ENCODE data around the gene MICAL2.

The MICAL2 gene

DNA sequence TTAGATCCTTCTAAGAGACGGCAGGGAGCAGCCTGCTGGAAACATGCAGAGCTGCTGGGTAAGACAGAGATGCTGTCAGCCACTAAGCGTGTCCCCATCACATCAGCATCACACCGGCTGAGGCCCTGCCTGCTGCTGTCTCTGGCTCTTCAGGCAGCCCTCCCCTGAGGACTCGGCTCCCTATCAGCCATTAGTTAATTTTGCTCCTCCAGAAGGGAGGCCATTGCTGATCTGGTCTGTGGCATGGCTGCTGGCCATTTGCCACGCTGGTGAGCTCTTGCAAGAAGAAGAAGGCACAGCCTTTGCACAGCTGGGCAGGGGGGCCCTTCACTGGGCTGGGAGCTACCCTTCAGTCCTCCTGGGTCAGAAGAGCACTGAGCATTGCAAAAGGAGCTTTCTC is 135.8 kb downstream of the MICAL2 start:
- no peak for DNase-seq (ENCODE audit: low spot score)

DNA sequence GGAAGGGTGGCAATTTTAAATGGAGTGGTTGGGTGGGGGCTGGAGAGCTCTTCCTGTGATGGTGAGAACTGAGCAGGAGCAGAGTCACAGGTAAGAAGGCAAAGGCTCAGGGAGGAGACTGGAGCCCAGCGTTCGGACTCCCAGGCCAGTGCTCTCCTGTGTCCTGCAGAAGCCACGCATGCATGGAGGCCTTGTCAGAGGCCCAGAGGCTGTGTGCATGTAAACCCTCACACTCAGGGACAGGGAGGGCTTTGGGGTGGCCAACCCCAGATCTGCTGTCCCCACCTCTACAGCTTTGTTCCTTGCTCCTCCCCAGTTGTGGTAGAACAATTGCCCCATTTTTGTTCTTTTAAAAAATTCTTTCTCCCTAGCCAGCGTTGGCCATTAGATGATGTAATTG is 136.6 kb downstream of the MICAL2 start:
- DNase-seq (ENCODE audit: low spot score) = no peak

DNA sequence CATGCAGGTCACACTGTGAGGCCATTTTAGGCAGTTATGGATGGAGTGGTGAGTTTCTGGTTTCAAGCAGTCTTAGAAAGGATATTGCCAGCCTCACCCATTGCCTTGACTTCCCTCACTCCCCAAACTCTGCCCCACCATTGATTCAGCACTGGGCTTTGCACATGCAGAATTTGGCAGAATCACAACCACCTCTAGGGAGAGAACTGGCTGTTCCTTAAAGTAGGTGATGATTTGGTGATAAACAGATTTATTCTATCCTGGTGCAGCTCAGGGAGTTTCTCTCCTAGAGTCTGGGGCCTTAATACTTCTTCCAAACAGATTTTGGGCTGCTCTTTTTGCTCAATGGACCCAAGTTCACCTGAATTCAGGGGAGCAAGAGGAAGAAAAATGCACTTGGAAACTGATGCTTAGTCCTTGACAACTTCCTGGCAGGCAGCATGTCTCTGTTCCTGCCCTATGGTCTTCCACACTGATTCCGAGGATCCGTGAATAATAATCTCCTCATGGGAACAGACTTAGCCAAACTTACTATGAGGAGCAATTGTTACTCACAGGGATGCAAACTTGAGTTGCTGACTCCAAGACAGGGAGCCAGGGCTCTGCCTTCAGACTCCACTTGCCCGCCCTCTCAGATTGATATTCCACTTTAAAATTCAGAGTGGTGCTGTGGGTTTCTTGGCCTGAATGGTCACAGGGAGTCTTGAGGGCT is 137.3 kb downstream of the MICAL2 start:
- no peak for DNase-seq (ENCODE audit: low spot score)

DNA sequence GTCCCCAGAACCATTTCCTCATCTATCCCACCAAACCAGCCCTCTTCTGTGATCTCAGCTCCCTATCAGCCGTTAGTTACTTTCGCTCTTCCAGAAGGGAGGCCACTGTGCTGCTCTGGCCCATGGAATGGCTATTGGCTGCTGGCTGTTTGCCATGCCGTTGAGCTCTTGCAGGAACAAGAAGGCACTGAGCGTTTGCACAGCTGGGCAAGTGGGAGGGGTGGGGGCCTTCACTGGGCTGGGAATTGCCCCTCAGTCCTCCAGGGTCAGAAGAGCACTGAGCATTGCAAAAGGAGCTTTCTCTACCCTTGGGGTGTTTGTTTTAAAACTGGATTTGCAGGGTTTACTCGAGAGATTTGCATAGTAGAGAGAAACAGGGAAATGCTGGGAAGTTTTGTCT is 137.9 kb downstream of the MICAL2 start:
- no peak for DNase-seq (ENCODE audit: low spot score)

DNA sequence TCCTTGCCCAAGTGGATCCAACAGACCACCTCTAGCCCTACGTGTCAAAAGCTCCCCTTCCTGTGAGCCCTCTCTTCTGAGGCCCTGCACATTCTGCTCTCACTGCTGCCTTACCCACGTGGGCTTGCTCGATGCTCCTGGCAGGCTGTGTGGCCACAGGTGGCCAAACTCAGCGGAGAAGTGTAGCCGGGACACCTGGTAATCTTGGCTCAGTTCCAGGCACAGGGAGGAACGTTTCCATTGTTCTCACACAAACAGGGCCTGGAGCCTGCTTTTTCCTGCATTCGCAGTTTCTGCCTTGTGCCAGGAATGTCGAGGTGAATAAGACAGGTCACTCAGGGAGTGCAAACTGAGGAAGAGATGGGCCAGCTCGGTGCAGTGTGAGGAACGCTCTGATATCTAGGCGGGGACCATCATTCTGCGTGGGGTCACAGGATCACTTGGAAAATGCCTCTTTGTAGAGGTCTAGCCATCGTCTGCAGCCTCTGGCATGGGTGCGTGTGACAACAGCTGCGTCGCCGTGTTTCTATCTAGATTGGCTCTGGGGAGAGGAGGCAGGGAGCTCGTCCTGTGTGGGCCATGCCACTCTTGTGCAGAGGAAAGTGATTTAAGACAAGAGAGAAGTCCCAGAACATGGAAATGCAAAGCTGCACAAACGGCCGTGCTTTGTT is 139.3 kb downstream of the MICAL2 start:
- DNase-seq (ENCODE audit: low spot score) = no peak

DNA sequence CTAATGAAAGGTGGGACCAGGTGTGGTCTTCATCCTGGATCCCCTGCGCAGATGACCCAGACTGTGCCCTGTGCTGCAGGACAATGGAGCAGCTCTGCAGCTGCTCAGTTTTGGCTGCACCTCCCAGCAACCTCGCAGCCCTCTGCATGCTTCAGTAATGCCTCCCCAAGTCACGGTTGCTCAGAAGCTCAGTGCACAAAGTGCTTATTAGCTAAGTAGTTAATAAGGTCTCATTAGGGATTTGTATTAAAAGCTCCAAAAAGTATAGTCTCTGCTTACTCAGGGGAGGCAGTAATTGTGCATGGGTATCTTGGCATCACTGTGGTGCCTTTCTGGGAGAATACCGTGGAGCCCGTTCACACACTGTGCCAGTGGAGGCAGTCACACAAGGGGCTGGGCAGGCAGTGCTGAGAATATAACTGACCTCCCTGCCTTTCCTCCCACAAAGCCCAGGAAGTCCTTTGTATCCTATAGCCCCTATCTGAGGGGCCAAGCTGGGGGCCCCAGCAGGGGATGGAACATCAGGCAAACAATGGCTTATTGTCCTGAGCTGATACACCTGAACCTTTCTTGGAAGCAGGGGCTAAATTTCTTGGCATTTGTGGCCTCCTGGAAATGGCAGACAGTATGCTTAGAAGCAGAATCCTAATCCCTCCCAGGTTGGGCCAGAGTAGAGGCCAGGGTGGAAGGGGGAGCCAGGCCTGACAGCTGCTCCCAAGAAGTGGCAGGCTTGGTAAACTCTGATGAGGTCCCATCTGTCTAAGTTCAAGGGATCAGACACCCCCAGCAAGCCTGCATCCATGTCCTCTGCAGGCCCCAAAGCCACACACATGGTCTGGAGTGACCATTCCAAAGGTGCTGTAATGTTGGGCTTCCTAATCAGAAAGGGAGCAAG is 141.5 kb downstream of the MICAL2 start:
- DNase-seq (ENCODE audit: low spot score) = no peak

DNA sequence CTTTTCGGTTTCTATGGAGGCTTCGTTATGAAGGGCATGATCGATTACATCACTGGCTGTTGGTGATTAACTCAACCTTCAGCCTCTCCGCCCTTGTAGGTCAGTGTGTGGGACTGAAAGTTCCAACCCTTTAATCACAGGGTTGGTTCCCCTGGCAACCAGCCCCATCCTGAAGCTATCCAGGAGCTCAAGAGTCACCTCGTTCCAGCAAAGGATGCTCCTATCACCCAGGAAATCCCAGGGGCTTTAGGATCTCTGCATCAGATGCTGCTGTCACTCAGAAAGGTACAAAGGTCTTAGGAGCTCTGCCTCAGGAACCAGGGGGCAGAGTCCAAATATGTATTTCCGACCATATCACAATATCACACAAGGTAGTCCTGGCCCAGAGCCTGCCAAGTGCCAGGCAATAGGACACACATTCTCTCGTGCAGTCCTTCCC is 143.5 kb downstream of the MICAL2 start:
- DNase-seq (ENCODE audit: low spot score) = no peak

DNA sequence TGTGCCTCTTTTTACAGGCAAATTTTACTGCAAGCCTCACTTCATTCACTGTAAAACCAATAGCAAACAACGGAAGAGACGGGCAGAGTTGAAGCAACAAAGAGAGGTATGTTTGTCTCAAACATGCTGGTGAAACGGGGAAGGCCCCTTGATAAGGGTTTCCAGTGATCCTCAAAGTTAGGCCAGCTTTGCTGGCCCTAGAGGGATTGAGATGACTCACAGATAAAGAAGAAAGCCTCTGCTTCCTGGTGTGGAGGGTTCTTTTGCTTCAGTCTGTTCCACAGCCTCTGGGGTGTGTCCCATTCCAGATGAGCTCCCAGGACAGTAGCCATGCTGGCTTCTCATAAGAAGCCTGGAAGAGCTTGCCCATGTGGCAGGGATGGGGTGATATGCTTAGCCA is 148.1 kb downstream of the MICAL2 start:
- peak; percentile 64 for DNase-seq (ENCODE audit: low spot score)

DNA sequence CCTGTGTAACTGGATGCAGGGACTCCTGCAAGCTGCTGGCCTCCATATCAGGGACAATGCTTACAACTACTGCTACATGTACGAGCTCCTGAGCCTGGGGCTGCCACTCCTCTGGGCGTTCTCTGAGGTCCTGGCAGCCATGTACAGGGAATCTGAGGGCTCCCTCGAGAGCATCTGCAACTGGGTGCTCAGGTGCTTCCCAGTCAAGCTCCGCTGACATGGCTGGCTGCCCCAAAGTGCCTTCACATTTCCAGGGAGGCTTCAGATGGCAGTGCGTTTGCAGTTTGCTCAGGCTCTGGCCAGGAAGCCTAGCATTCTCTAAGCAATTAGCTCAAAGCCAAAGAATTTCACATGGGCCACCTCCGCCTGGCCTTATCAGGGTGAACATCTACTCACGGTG is 149.6 kb downstream of the MICAL2 start:
- DNase-seq (ENCODE audit: low spot score) = no peak

DNA sequence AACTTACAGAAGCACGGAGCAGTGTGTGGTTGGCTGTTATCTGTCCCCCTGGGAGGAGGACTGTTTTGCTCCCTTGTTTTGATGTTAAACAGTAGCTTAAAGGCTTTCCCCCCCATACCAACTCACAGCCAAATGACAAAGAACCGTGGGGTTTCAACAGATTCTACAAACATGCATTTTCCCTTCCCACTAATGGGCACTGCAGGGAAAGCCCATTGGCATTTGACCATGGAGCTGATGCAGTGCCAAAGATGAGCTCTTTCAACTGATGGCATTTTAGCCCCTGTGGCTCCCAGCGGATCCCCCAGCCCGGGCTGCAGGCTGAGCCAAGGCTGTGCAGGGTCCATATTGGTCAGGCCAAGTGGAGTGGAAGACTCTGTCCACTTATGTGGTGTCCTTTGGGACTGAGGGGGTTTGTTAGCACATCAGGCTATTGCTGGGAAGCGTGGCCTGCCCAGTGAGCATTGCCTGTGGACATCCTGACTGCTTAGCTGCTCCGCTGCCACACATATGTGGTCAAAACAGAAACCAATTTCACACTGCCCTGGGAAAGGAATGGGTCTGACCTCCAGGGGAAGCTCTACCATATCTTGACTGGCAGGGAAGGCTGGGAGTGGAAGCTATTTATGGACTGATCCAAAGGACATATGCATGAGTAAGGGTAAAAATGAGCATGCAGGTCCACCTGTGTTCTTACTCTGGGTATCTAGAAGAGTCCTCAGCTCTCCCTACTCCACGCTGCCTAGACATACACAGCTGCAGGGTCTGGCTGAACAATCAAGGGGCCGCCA is 150.5 kb downstream of the MICAL2 start:
- no peak for DNase-seq (ENCODE audit: low spot score)

DNA sequence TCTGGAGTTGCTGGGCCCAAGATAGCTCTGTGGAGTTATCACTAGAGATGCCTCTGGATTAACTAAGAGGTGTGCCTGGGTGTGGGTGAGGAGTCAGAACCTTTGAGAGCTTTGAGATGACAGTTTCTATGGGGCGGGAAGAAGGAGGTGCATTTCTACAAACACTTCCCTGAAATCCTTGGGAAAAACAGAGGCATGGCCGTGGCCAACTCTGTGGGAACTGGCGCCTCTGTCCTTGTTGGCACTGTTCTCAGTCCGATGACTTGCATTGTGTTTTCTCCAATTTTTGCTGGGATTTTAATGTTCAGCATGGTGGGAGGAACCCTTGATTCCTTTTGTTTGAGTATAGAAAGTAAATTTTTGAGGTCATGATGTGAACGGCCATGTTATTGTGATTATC is 151.2 kb downstream of the MICAL2 start:
- no peak for DNase-seq (ENCODE audit: low spot score)

DNA sequence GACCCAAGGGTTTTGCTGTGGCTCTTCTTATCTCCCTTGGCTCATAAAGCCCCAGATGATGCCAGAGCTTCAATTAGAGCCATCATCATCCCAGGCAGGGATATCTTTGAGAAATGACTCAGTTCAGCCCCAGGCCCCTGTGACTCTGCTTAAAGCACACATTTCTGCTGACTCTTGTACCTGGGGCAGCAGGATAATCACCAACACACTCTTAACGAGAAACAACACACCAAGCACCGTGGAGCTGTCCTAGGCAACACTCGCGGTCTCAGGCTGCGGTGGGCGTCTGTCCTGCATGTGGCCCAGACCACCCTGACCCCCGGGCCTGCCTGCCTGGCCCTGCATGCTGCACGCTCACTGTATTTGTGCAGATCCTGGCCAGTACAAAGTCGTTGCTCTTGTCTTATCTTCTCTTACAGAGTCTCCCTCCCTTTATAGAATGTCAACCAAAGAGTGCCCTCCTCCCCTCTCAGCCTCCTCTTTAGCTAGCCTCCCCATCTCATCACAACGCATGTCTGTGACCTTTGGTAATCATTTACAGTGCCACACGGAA is 152.8 kb downstream of the MICAL2 start:
- no peak for DNase-seq (ENCODE audit: low spot score)

DNA sequence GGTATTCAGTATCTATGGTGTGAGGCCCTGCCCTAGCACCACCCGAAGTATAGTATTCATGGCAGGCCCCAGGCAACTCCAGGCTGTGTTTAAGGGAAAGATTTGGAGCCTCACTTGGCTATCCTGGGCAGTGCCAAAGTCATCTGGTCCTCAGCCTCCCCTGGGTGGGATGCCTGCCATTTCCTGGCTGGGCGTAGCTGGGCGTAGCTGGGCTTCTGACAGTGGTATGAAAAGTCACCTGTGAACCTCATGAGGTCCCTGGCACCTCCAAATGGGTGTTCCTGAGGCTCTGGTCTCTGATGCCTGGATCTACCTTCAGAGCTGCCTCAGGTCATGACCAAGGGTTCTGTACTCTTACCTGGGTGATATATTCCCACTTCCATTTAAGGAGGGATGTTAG is 154.0 kb downstream of the MICAL2 start:
- DNase-seq (ENCODE audit: low spot score) = no peak

DNA sequence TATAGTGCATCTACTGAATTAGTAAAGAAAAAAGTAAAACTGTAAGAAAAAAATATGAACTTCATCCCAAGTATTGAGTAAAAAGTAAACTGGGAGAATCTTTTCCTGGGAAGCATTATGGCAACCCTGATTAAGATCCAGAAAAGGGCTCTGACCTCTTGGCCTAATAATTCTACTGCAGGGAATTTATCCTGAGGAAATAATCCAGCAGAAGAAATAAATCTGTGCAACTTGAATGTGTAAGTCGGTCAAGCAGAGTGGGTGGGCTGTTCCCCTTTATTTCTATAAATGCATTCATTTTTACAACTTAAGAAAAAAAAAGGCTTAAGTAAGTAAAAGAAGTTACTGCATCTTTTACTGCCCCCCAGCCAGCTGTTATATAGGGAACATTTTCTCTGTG is 155.7 kb downstream of the MICAL2 start:
- no peak for DNase-seq (ENCODE audit: low spot score)

DNA sequence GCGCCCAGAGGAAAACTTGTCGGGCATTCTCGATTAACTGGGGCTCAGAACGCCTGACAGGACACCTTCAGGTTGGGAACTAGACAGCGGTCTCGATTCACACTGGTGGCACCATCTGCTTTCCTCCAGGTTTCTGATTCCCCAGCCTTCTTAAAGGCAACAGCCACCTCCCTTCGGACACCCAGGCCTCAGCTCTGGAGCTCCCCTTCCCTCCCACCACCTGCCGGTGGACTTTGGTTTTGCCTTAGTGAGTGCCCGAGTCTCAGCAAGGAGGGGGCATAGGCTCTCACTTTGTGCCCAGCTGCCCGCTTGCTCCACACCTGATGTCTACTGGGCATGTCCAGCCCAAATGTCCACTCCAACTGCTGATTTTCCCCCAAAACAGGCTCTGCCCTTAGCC is 156.6 kb downstream of the MICAL2 start:
- no peak for DNase-seq (ENCODE audit: low spot score)

DNA sequence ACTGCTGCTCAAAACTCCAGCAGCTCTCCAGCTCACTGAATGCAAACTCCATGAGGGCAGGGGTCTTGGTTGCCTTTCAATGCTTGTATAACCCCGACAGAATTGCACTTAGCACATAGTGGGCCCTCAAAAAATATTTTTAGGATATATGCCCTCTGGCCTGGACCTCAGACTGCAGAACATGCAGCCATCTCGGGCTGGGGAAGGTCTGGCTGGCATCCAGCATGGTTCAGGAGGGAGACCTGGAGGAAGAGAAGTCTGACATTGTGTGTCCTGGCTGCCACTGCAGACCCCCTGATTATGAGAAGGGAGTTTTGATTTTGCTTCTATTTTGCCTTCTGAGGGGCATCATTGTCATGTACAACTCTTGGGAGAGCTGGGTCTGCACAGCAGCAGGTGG is 157.5 kb downstream of the MICAL2 start:
- DNase-seq (ENCODE audit: low spot score) = no peak

DNA sequence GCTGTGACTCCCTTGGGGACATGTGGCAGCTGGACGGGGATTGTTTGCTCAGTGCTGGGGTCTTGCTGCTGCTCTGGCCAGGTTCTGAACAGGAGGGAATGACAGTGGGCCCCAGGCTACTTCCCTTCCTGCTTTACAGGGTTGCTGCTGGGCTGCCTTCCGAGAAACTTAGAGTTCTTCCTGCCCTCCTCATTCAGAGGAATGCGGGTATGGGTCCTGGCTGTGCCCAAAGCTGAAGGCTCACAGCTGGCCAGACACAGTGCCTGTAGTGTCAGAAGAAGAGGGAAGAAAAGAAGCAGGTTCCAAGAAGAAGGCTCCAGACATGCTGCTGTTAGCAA is 158.7 kb downstream of the MICAL2 start:
- no peak for DNase-seq (ENCODE audit: low spot score)

DNA sequence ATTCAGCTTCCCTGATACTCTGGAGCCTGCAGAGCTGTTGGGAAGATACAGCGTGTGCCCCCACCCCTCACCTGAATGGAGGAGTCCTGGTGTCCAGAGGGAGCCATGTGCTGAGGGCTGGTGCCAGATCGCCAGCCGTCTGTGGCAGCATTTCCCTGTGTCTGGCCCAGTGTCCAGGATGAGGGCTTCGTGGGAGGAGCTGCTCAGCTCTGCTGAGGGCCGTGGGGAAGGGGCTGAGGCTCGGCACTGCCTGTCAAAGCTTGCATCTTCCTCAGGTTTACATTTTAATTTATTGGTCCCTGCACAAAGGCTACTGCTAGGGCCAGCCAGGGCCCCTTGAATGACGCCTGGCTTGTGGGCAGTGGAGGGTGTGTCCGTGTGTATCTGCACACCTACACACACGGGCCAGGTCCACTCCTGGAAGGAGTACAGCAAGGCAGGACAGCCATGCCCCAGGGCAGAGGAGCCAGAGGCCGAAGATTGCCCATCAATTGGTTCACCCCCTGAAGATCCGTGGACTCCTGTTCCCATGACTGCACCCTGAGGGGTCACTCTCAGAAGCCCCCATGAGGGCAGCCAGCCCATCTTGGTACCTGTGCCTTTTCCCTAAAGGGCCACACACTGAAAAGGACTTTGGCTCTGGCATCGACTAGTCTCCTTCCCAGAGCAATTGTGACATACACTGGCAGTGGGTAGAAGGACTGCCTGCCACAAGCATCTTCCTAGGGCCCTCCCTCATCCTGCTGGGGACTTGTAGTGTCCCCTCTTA is 159.2 kb downstream of the MICAL2 start:
- no peak for DNase-seq (ENCODE audit: low spot score)

DNA sequence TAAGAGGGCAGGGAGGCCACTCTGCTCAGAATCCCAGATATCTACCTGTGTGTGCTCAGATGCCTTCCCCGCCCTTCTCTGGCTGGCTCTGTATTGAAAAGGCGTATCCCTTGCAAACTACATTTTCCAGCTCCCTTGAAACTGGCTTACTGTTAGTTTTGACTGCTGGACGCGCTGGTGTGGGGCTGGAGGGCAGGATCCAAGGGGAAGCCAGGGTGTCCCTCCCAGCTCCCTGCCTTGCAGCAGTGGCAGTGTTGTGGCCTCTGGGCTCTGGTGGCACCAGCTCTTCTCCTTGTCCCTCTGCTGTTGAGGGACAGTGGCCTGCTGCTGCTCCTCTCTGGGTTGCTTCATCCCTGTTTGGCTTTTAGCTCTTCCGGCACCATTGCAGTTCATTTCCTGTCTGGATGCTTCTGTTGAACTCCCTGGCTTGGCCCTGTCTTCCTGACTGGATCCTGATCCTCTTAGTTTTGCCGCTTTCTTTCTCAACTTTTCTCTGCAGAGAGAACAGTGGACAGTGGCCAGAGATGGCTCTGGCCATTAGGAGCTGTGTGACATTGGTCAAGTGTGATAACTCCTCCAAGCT is 159.9 kb downstream of the MICAL2 start:
- no peak for DNase-seq (ENCODE audit: low spot score)

DNA sequence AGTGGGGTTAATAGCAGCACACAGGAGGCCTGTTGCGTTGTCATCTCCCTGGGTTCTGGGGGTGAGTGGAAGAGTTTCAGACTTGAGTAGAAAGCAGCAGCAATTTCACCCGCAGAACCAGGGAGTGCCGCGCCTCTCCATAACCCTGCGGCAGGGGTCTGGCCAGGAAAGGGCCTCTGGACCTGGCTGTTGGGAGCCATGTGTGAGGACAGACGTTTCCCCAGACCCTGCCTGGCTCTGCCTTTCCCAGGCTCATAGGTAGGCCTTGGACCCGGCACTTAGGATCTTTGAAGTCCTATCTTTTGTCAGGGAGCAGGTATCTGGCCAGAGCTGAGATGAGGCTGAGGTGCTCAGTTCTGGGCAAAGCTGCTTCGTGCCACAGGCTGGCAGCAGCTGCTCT is 160.4 kb downstream of the MICAL2 start:
- no peak for DNase-seq (ENCODE audit: low spot score)

DNA sequence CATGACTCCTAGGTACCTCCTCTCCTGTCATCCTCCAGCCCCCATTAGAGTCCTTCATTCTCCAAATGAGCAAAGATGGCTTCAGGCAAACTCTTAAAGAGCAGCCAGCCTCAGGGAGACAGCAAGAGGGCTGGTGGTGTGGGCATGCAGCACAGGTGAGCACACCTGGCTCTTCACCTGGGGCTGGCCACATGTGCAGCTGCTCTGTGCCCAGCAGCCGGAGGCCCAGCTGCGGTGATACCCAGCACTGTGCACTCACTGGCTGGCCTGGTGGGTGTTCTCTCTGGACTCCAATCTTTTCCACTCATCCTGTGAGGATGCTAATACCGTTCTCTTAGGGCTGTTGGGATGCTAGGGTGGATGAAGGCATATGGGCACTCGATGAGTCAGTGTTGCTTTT is 160.9 kb downstream of the MICAL2 start:
- no peak for DNase-seq (ENCODE audit: low spot score)
